K562 (cell line): ENCODE data around the gene GATC.

ENCODE experiments used
- TF ChIP-seq, protein P1 (sequence below): sonication (generic); formaldehyde crosslinking; IDR thresholded peaks from 2 replicates; pipeline ENCODE4 v1.9.0; 2022; ENCODE audit warnings: mild to moderate bottlenecking, missing genetic modification reagents
- TF ChIP-seq, protein P2 (sequence below): IDR thresholded peaks from 2 replicates; pipeline ENCODE4 v1.6.1; 2012; ENCODE audit warnings: low read depth, low read length, improper control_type of control experiment, borderline replicate concordance

- TF ChIP-seq, protein P1, sequence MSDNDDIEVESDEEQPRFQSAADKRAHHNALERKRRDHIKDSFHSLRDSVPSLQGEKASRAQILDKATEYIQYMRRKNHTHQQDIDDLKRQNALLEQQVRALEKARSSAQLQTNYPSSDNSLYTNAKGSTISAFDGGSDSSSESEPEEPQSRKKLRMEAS, result no peak
- TF ChIP-seq, protein P2, sequence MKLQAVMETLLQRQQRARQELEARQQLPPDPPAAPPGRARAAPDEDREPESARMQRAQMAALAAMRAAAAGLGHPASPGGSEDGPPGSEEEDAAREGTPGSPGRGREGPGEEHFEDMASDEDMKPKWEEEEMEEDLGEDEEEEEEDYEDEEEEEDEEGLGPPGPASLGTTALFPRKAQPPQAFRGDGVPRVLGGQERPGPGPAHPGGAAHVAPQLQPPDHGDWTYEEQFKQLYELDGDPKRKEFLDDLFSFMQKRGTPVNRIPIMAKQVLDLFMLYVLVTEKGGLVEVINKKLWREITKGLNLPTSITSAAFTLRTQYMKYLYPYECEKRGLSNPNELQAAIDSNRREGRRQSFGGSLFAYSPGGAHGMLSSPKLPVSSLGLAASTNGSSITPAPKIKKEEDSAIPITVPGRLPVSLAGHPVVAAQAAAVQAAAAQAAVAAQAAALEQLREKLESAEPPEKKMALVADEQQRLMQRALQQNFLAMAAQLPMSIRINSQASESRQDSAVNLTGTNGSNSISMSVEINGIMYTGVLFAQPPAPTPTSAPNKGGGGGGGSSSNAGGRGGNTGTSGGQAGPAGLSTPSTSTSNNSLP, result no peak
Observed at GRCh38 chr12:120406069-120406468, 40.2 kb upstream of the GATC start.
